Progenitor cell of endocrine pancreas (in vitro differentiated cells): Measurements from ENCODE around the gene FNIP1. TPM values are rescaled to one million over a fixed set of nuclear protein-coding genes. Genes with fewer than 3 reads are reported as not detected.
A peak's percentile ranks its signal among the peaks of the same experiment; 100 is the strongest.

Experiments
- DNase-seq: peaks from one replicate; pipeline ENCODE4 v3.0.0; 2021; ENCODE audit warnings: low spot score; ENCODE audit not compliant: unreplicated experiment
- H3K27ac Mint-ChIP-seq: 2 replicates; pipeline ENCODE4 v1.8.0; 2021; ENCODE audit warnings: mild to moderate bottlenecking, moderate library complexity, mixed read lengths
- H3K27me3 Mint-ChIP-seq: 2 replicates; pipeline ENCODE4 v1.8.0; 2021; ENCODE audit warnings: mixed read lengths
- H3K36me3 Mint-ChIP-seq: 2 replicates; pipeline ENCODE4 v1.8.0; 2022; ENCODE audit warnings: mixed read lengths; ENCODE audit not compliant: insufficient read depth
- H3K4me1 Mint-ChIP-seq: 2 replicates; pipeline ENCODE4 v1.8.0; 2021; ENCODE audit warnings: low read depth, mixed read lengths
- H3K4me3 Mint-ChIP-seq: 2 replicates; pipeline ENCODE4 v1.8.0; 2021; ENCODE audit warnings: low read depth, mild to moderate bottlenecking, moderate library complexity, mixed read lengths
- H3K9me3 Mint-ChIP-seq: 2 replicates; pipeline ENCODE4 v1.8.0; 2021; ENCODE audit warnings: low read depth, mixed read lengths
- CTCF ChIP-seq: fragments of 200-600 bp; sonication (generic); IDR thresholded peaks from one replicate; pipeline ENCODE4 v1.5.0; 2021; ENCODE audit warnings: antibody characterized with exemption, mild to moderate bottlenecking; ENCODE audit not compliant: unreplicated experiment
- total RNA-seq: library from RNA; stranded (reverse); gene quantifications from 2 replicates; pipeline ENCODE4 v1.2.1, GENCODE V29; 2021

Gene FNIP1
- total RNA-seq, 1 donor from 2014 or later, result 28.8 TPM

GRCh38 chr5:131677115-131677514 is 119.7 kb downstream of the FNIP1 start:
- Mint-ChIP-seq H3K36me3 (peaks cover 32% of the 10 kb centered on the region), H3K4me1 (peaks cover 7% of the 10 kb centered on the region), H3K9me3 (no peaks in the 10 kb centered on the region), H3K27me3 (no peaks in the 10 kb centered on the region), H3K27ac (no peak overlapping the region), H3K4me3 (no peak overlapping the region)
- TF ChIP-seq CTCF, result no peak
- DNase-seq, result no peak

GRCh38 chr5:131672776-131673175 is 124.0 kb downstream of the FNIP1 start:
- H3K27ac Mint-ChIP-seq, result peak overlapping the region; percentile 81
- peaks cover 13% of the 10 kb centered on the region for H3K4me1 Mint-ChIP-seq
- no peaks in the 10 kb centered on the region for H3K27me3 Mint-ChIP-seq
- no peak for DNase-seq
- no peak for TF ChIP-seq CTCF
- peaks cover 36% of the 10 kb centered on the region for H3K36me3 Mint-ChIP-seq
- no peaks in the 10 kb centered on the region for H3K9me3 Mint-ChIP-seq
- H3K4me3 Mint-ChIP-seq, result no peak overlapping the region

GRCh38 chr5:131671994-131672655 is 124.7 kb downstream of the FNIP1 start:
- H3K4me3 Mint-ChIP-seq, result peak overlapping the region; percentile 2
- no peak for DNase-seq
- peak overlapping the region; percentile 81 for H3K27ac Mint-ChIP-seq
- H3K4me1 Mint-ChIP-seq, result peaks cover 13% of the 10 kb centered on the region
- no peak for TF ChIP-seq CTCF
- no peaks in the 10 kb centered on the region for H3K9me3 Mint-ChIP-seq
- peaks cover 31% of the 10 kb centered on the region for H3K36me3 Mint-ChIP-seq
- H3K27me3 Mint-ChIP-seq, result no peaks in the 10 kb centered on the region

- no peak for TF ChIP-seq CTCF
- no peak overlapping the region for H3K4me3 Mint-ChIP-seq
- no peaks in the 10 kb centered on the region for H3K9me3 Mint-ChIP-seq
- no peaks in the 10 kb centered on the region for H3K27me3 Mint-ChIP-seq
- no peak overlapping the region for H3K27ac Mint-ChIP-seq
- DNase-seq, result no peak
- H3K36me3 Mint-ChIP-seq, result peaks cover 26% of the 10 kb centered on the region
- peaks cover 13% of the 10 kb centered on the region for H3K4me1 Mint-ChIP-seq
These were observed 125.4 kb downstream of the FNIP1 start for GRCh38 chr5:131671409-131671808.

- Mint-ChIP-seq H3K27ac (no peak overlapping the region), H3K36me3 (peaks cover 37% of the 10 kb centered on the region), H3K9me3 (peaks cover 2% of the 10 kb centered on the region), H3K4me3 (no peak overlapping the region), H3K27me3 (no peaks in the 10 kb centered on the region), H3K4me1 (no peaks in the 10 kb centered on the region)
- no peak for TF ChIP-seq CTCF
- no peak for DNase-seq
These were observed 131.9 kb downstream of the FNIP1 start for GRCh38 chr5:131664929-131665328.
